Suprapubic skin (tissue), 4 donors: ENCODE measurements around the gene MR1. TPM values are rescaled to one million over a fixed set of nuclear protein-coding genes. Genes with fewer than 3 reads are reported as not detected.
"Not testable (repeated sequence)": the region's sequence is repeated elsewhere in the genome, so short reads cannot be mapped to it uniquely, and the experiment has no call there.

Experiments used
- DNase-seq, 2 donors: peaks; one replicate each; pipeline ENCODE4 v3.0.0-alpha.2; 2019; ENCODE audit warnings: low spot score in 2 of 2
- H3K27ac ChIP-seq: fragments of 200-600 bp; sonication (generic); one replicate; pipeline ENCODE4 v1.5.1; 2019
- H3K27me3 ChIP-seq: fragments of 200-600 bp; sonication (generic); one replicate; pipeline ENCODE4 v1.5.1; 2019
- H3K36me3 ChIP-seq: fragments of 200-600 bp; sonication (generic); one replicate; pipeline ENCODE4 v1.5.1; 2019
- H3K4me1 ChIP-seq: fragments of 200-600 bp; sonication (generic); one replicate; pipeline ENCODE4 v1.5.1; 2019
- H3K4me3 ChIP-seq: fragments of 200-600 bp; sonication (generic); one replicate; pipeline ENCODE4 v1.5.1; 2019; ENCODE audit warnings: mild to moderate bottlenecking
- H3K9me3 ChIP-seq: fragments of 200-600 bp; sonication (generic); one replicate; pipeline ENCODE4 v1.5.1; 2019
- CTCF ChIP-seq, 2 donors: fragments of 200-600 bp in 1 of 2; fragments of 450-650 bp in 1 of 2; sonication (generic) in 1 of 2; IDR thresholded peaks; one replicate each; pipeline ENCODE4 v1.5.1; 2016 to 2019; ENCODE audit warnings: antibody characterized with exemption in 2 of 2, mild to moderate bottlenecking in 1 of 2, moderate library complexity in 1 of 2
- EP300 ChIP-seq: sonication (generic); formaldehyde crosslinking; IDR thresholded peaks from one replicate; pipeline ENCODE4 v1.6.1; 2017; ENCODE audit warnings: antibody characterized with exemption
- POLR2A ChIP-seq, 2 donors: fragments of 450-650 bp; IDR thresholded peaks; one replicate each; pipeline ENCODE4 v1.6.1; 2017; ENCODE audit warnings: antibody characterized with exemption in 2 of 2, mild to moderate bottlenecking in 2 of 2, moderate library complexity in 2 of 2
- POLR2AphosphoS5 ChIP-seq, 3 donors: sonication (generic); formaldehyde crosslinking; IDR thresholded peaks; one replicate each; pipeline ENCODE4 v1.6.1; 2017; ENCODE audit warnings: antibody characterized with exemption in 3 of 3
- WGBS: methylation state at CpG from one replicate; pipeline ENCODE4 v1.1.5; 2018; 5-methylcytosine and 5-hydroxymethylcytosine counted together
- total RNA-seq, 4 donors: library from RNA; depleted of rRNA; stranded (reverse); fragments of >200 nt; gene quantifications; one replicate each; pipeline ENCODE4 v1.1.0, GENCODE V29; 2016

MR1 gene
- total RNA-seq, 4 donors from 2014 or later: 10.5 to 29.5 (median 14.5) TPM

GRCh38 chr1:181056560-181056959 is 22.8 kb downstream of the MR1 start:
- Histone ChIP-seq H3K4me1 (peaks cover 4% of the 10 kb centered on the region), H3K4me3 (no peak overlapping the region), H3K9me3 (peaks cover 4% of the 10 kb centered on the region), H3K27me3 (no peaks in the 10 kb centered on the region), H3K27ac (no peak overlapping the region), H3K36me3 (peaks cover 17% of the 10 kb centered on the region)
- TF ChIP-seq EP300 (no peak), POLR2AphosphoS5 (IDR thresholded peaks at IDR 0.05) (no peak), POLR2A (IDR thresholded peaks at IDR 0.05) (no peak), CTCF (IDR thresholded peaks at IDR 0.05) (no peak)
- WGBS: 81% methylated on average over 6 of the region's 6 CpGs
- DNase-seq: no peak

GRCh38 chr1:181057079-181057478 is 23.3 kb downstream of the MR1 start:
- H3K27ac ChIP-seq: no peak overlapping the region
- no peak for TF ChIP-seq POLR2A (IDR thresholded peaks at IDR 0.05)
- TF ChIP-seq EP300: no peak
- no peak for TF ChIP-seq CTCF (IDR thresholded peaks at IDR 0.05)
- no peak for TF ChIP-seq POLR2AphosphoS5 (IDR thresholded peaks at IDR 0.05)
- peaks cover 17% of the 10 kb centered on the region for H3K36me3 ChIP-seq
- no peaks in the 10 kb centered on the region for H3K27me3 ChIP-seq
- 36% methylated on average over 3 of the region's 3 CpGs for WGBS
- peaks cover 4% of the 10 kb centered on the region for H3K9me3 ChIP-seq
- no peak overlapping the region for H3K4me3 ChIP-seq
- no peak for DNase-seq
- H3K4me1 ChIP-seq: peaks cover 10% of the 10 kb centered on the region

GRCh38 chr1:181059435-181059834 is 25.7 kb downstream of the MR1 start:
- peaks cover 4% of the 10 kb centered on the region for H3K36me3 ChIP-seq
- no peaks in the 10 kb centered on the region for H3K27me3 ChIP-seq
- TF ChIP-seq CTCF (IDR thresholded peaks at IDR 0.05) (no peak), POLR2AphosphoS5 (IDR thresholded peaks at IDR 0.05) (no peak), EP300 (no peak), POLR2A (IDR thresholded peaks at IDR 0.05) (no peak)
- no peak for DNase-seq
- no peak overlapping the region for H3K27ac ChIP-seq
- peaks cover 4% of the 10 kb centered on the region for H3K9me3 ChIP-seq
- H3K4me1 ChIP-seq: peaks cover 22% of the 10 kb centered on the region
- no peak overlapping the region for H3K4me3 ChIP-seq

GRCh38 chr1:181060066-181060465 is 26.3 kb downstream of the MR1 start:
- Histone ChIP-seq H3K27me3 (no peaks in the 10 kb centered on the region), H3K27ac (no peak overlapping the region), H3K36me3 (peaks cover 4% of the 10 kb centered on the region), H3K9me3 (peaks cover 4% of the 10 kb centered on the region), H3K4me3 (no peak overlapping the region), H3K4me1 (peaks cover 22% of the 10 kb centered on the region)
- 100% methylated on average over 1 of the region's 1 CpG for WGBS
- no peak for DNase-seq
- no peak for TF ChIP-seq CTCF (IDR thresholded peaks at IDR 0.05)
- no peak for TF ChIP-seq POLR2AphosphoS5 (IDR thresholded peaks at IDR 0.05)
- TF ChIP-seq POLR2A (IDR thresholded peaks at IDR 0.05): no peak
- TF ChIP-seq EP300: no peak

GRCh38 chr1:181060947-181061346 is 27.2 kb downstream of the MR1 start:
- WGBS: 86% methylated on average over 4 of the region's 4 CpGs
- H3K27me3 ChIP-seq, H3K36me3 ChIP-seq, H3K4me3 ChIP-seq, H3K27ac ChIP-seq, DNase-seq, H3K9me3 ChIP-seq: not testable (repeated sequence)
- H3K4me1 ChIP-seq: peaks cover 22% of the 10 kb centered on the region

GRCh38 chr1:181061487-181061886 is 27.7 kb downstream of the MR1 start:
- no peak for DNase-seq
- Histone ChIP-seq H3K4me3 (no peak overlapping the region), H3K27me3 (no peaks in the 10 kb centered on the region), H3K36me3 (peaks cover 4% of the 10 kb centered on the region), H3K27ac (no peak overlapping the region), H3K9me3 (peaks cover 4% of the 10 kb centered on the region), H3K4me1 (peaks cover 22% of the 10 kb centered on the region)
- WGBS: 39% methylated on average over 2 of the region's 2 CpGs
- TF ChIP-seq POLR2A (IDR thresholded peaks at IDR 0.05) (no peak), CTCF (IDR thresholded peaks at IDR 0.05) (no peak), EP300 (no peak), POLR2AphosphoS5 (IDR thresholded peaks at IDR 0.05) (no peak)
